Left renal pelvis (tissue), 4 donors: ENCODE data around the gene KLF3. TPM values are rescaled to one million over a fixed set of nuclear protein-coding genes. Genes with fewer than 3 reads are reported as not detected.

Experiments
- DNase-seq, 4 donors: peaks; one replicate each; pipeline ENCODE4 v3.0.0-alpha.2; 2013; ENCODE audit warnings: low read depth in 4 of 4, low spot score in 3 of 4
- polyA plus RNA-seq, 4 donors: library from polyadenylated mRNA; unstranded; fragments of 120-200 nt; gene quantifications; one replicate each; pipeline ENCODE4 v1.2.1, GENCODE V29; 2013; ENCODE audit not compliant: insufficient read length in 4 of 4

KLF3 gene
- polyA plus RNA-seq, 4 donors, result 56.1 to 79.1 (median 72.3) TPM

GRCh38 chr4:38692421-38692820 is 28.4 kb downstream of the KLF3 start:
- DNase-seq, result no peak

DNA sequence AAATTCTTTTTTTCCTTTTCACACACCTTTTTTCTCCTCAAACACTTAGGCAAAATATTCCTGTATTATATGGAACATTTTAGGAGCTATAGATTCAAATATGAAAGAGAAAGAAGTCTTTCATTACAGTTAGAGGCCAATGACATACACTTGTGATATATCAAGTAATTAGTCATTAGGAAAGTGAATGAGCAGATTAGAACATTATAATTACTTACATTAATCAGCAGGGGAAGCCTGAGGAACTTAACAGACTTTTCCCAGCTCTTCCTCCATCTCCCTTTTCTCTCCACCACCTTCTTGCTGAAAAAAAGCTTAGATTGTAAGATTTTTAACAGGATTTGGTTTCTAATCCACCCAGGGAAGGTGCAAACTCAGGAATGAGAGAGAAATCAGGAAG is 29.6 kb downstream of the KLF3 start:
- no peak for DNase-seq

GRCh38 chr4:38694330-38694729 is 30.3 kb downstream of the KLF3 start:
- no peak for DNase-seq

- no peak for DNase-seq
Measured at GRCh38 chr4:38695809-38696208, 31.8 kb downstream of the KLF3 start.

DNA sequence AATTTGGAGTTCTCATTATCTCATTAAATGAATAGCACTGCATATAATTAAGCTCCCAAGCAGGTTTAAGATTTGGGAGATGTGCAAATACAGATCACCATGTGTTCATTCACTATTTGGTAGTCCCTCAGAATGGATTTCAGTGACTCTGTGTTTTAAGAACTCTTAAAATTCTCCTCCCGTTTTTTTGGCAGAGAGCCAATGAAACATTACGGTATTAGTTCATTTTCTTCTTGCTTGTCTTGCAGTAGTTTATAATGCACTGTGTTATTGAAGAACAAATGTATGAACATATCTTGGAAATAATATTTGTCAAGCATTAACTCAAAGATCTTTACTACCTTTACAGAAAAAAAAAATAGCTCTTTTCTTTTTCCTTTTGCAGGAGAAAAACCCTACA is 32.7 kb downstream of the KLF3 start:
- no peak for DNase-seq

GRCh38 chr4:38698176-38698575 is 34.2 kb downstream of the KLF3 start:
- no peak for DNase-seq

DNA sequence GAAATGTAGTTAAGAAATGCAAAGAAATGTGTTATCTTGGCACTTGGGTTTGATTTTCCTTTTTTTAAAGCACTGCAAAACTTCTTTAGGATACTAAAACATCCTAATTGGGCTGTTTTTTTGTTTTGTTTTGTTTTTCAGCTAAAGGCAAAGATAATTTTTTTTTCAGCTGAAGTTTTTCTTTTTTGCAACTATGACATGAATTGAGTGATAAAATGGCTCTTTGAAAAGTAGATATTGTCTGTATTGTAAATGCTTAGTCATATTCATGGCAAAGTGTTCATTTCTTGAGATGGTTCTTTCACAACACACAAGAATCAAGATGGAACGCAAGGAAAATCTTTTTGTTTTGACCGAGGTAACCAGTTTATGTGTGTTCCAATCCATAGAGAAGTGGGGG is 35.1 kb downstream of the KLF3 start:
- DNase-seq, result no peak

- DNase-seq, result no peak
Measured at GRCh38 chr4:38703635-38704034, 39.6 kb downstream of the KLF3 start.

- DNase-seq, result no peak
Measured at GRCh38 chr4:38704622-38705154, 40.7 kb downstream of the KLF3 start.

DNA sequence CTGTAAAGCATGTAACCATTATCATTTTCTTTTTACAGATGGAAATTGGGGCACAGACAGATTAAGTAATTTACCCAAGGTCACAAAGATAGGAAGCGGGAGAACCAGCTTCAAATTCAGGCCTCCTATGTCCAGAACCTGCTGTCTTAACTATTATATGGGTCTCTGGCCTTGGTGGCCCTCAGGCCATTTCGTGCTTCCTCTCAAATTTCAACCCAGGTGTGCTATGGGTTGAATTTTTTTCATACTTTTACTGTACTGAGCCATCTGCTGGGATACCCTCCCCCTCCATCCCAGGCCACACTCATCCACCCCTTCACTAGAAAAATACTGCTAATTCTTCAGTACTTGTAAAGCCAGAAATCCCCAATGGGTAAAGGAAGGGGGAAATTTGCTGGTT is 42.3 kb downstream of the KLF3 start:
- no peak for DNase-seq

DNA sequence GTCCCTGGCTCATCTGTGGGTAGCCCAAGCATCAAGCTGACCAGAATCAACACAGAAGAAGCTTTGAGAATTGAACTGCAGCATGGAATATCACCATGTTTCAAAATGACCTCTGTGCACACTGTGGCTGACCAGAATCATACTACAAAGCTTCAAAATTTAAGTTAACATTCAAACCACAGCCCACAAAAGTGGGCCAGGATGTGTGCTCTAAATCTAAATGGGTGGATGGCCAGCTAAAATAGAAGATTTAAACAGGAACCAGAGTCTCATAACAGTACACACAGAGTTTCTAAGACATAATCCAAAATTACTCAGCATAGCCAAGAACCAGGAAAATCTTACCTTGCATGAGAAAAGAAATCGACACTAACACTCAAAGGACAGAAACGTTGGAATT is 46.1 kb downstream of the KLF3 start:
- no peak for DNase-seq

DNA sequence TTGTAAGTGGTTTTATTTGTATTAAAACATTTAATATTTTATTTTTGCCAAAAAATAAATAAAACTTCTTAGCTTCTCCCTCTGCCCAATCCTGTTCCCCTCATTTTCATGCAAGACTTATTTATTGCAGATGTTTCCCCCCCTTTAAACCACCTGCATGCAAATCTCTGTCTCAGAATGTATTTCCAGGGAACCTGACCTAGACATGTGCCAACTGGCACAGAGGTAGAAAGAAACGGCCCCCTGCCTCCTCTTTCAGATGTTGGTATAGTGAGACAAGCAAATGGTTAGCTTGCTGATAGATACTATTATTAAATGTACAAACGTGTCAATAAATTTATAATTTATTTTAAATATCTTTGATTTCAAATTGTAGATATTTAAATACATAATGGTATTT is 47.1 kb downstream of the KLF3 start:
- DNase-seq, result no peak

- DNase-seq, result no peak
Measured at GRCh38 chr4:38715050-38715449, 51.1 kb downstream of the KLF3 start.

GRCh38 chr4:38716256-38716655 is 52.3 kb downstream of the KLF3 start:
- DNase-seq, result no peak

- DNase-seq, result no peak
Measured at GRCh38 chr4:38717604-38718003, 53.6 kb downstream of the KLF3 start.

DNA sequence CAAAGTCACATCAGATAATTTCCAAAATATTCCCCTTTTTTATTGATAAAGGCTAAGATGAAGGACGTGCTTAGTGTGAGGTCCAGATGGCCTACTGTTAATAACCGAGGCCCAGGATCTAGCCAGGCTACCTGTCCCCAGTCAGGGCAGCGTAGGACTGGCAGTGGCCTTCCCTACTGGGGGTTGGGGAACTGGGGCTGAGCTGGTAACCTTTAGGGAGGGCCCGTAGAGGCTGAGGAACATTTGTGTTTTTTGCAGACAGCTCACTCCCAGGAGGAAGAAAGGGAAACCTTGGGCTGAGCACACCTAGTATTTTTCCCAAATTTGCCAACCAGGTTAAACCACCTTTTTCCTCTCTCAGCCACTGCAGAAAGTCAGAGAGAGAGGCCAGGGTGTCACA is 59.1 kb downstream of the KLF3 start:
- no peak for DNase-seq

GRCh38 chr4:38723726-38724474 is 59.9 kb downstream of the KLF3 start:
- no peak for DNase-seq

DNA sequence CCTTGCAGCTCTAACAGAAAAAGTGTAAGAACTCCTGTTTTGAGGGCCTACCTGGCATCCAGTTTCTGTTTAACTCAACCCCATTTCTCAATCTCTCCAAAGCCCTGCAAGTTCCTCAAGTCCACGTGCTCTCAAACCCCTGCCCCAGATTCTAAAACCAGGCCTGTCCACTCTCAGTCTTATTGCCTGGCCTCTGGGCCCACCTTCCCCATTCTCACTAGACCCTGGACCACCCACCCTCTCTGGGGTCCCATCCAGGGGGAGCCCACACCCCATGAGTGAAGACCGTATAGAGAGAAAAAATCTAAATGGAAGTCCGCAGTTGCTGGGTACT is 60.4 kb downstream of the KLF3 start:
- DNase-seq, result no peak

DNA sequence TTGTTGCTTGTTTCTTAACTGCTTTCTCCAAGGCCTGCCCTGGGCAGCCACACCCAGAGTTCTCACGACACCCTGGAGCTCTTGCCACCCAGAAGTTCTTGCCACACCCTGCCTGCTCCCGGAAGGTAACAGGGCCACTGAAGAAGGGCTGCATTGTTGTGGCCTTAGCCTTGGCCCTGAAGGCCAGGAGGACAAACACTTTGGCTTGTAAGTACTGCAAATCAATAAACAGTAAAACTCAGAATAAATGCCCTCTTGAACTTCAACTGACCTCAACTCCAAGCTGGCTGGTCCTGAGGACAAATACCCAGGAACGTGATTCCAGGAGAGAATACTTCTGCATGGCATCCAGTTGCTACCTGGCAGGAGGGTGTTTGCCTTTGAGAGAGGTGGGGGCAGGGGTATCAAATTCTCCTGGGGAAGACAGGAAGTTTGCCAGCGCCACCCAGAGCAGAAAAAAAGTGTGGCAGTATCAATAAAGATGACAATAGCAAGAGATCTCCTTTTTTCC is 64.7 kb downstream of the KLF3 start:
- no peak for DNase-seq

DNA sequence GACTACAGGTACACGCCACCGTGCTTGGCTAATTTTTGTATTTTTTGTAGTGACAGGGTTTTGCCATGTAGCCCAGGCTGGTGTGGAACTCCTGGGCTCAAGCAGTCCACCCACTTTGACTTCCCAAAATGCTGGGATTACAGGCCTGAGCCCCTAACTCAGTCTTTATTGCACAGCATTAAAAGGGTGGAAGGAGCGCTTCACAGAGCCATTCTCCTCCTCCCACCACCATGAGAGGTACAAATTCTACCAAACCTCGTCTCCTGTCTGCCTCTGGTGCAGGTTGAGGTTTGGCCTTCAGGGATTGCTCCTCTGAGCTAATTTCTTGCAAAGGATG is 66.5 kb downstream of the KLF3 start:
- DNase-seq, result no peak

- peak in 2 of 4 donors; percentile 45 to 52 for DNase-seq
Measured at GRCh38 chr4:38730830-38731646, 67.0 kb downstream of the KLF3 start.

DNA sequence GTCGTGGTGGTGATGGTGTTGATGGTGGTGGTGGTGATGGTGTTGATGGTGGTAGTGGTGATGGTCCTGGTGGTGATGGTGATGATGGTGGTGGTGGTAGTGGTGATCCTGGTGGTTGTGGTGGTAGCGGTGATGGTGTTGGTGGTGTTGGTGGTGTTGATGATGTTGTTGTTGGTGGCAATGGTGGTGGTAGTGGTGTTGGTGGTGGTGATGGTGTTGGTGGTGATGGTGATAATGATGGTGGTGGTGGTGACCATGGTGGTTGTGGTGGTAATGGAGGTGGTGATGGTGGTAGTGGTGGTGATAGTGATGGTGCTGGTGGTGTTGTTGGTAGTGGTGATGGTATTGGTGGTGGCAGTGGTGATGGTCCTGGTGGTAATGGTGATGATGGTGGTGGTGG is 69.7 kb downstream of the KLF3 start:
- no peak for DNase-seq
